ENCODE measurements around the gene ANO3. TPM values are rescaled to one million over a fixed set of nuclear protein-coding genes. Genes with fewer than 3 reads are reported as not detected.

Gene ANO3
- polyA plus RNA-seq, 3 donors = not detected

GRCh38 chr11:26493616-26494015 lies 161.7 kb downstream of the ANO3 start:
- Histone ChIP-seq H2AFZ (ENCODE audit: insufficient read depth, low read depth, low read length, poor library complexity, severe bottlenecking) (no peak overlapping the region), H3K4me1 (ENCODE audit: control insufficient read depth in 1 of 2, insufficient read depth in 2 of 2, low read length in 2 of 2) (no peaks in the 10 kb centered on the region), H4K20me1 (ENCODE audit: insufficient read depth, low read length) (no peaks in the 10 kb centered on the region), H3K4me3 (replicated peaks in 1 of 3; ENCODE audit: low read depth in 2 of 3, low read length in 3 of 3) (no peak overlapping the region), H3K9ac (ENCODE audit: insufficient read depth, low read length, poor library complexity, severe bottlenecking) (no peak overlapping the region), H3K27me3 (ENCODE audit: control insufficient read depth in 2 of 2, insufficient read depth in 2 of 2, low read length in 2 of 2) (no peaks in the 10 kb centered on the region), H3K4me2 (replicated peaks; ENCODE audit: extremely low read depth, low read length, poor library complexity, severe bottlenecking) (no peak overlapping the region), H3K36me3 (replicated peaks in 1 of 2; ENCODE audit: control insufficient read depth in 1 of 2, insufficient read depth in 2 of 2, low read length in 2 of 2) (no peaks in the 10 kb centered on the region), H3K9me3 (replicated peaks in 1 of 2; ENCODE audit: control insufficient read depth in 1 of 2, insufficient read depth in 1 of 2, low read length in 2 of 2) (peaks cover 4 to 7% of the 10 kb centered on the region in 2 donors), H3K79me2 (ENCODE audit: insufficient read depth, low read length) (no peaks in the 10 kb centered on the region), H3K27ac (ENCODE audit: low read depth in 1 of 2, low read length in 2 of 2) (no peak overlapping the region)
- no peaks in the 10 kb centered on the region for H3K27me3 Mint-ChIP-seq (ENCODE audit: low read depth in 3 of 3)
- H3K4me3 Mint-ChIP-seq = no peak overlapping the region
- no peaks in the 10 kb centered on the region for H3K4me1 Mint-ChIP-seq
- no peak for DNase-seq
- intact Hi-C loops (cut with micrococcal nuclease) = no loop called here
- no peak overlapping the region for H3K27ac Mint-ChIP-seq
- no peak for TF ChIP-seq CTCF (IDR thresholded peaks at IDR 0.05)
- peaks cover 0 to 7% (median 4%) of the 10 kb centered on the region in 7 donors for H3K9me3 Mint-ChIP-seq
- H3K36me3 Mint-ChIP-seq = no peaks in the 10 kb centered on the region
- no CpG with 5 or more reads among the region's 1 CpG for WGBS (ENCODE audit: insufficient coverage)

GRCh38 chr11:26507229-26507628 lies 175.3 kb downstream of the ANO3 start:
- H3K9me3 Mint-ChIP-seq = peaks cover 0 to 3% (median 0%) of the 10 kb centered on the region in 7 donors
- no peaks in the 10 kb centered on the region for H3K4me1 Mint-ChIP-seq
- Histone ChIP-seq H3K27me3 (ENCODE audit: control insufficient read depth in 2 of 2, insufficient read depth in 2 of 2, low read length in 2 of 2) (no peaks in the 10 kb centered on the region), H4K20me1 (ENCODE audit: insufficient read depth, low read length) (no peaks in the 10 kb centered on the region), H2AFZ (ENCODE audit: insufficient read depth, low read depth, low read length, poor library complexity, severe bottlenecking) (no peak overlapping the region), H3K4me1 (ENCODE audit: control insufficient read depth in 1 of 2, insufficient read depth in 2 of 2, low read length in 2 of 2) (no peaks in the 10 kb centered on the region), H3K9me3 (replicated peaks in 1 of 2; ENCODE audit: control insufficient read depth in 1 of 2, insufficient read depth in 1 of 2, low read length in 2 of 2) (no peaks in the 10 kb centered on the region), H3K4me3 (replicated peaks in 1 of 3; ENCODE audit: low read depth in 2 of 3, low read length in 3 of 3) (no peak overlapping the region), H3K4me2 (replicated peaks; ENCODE audit: extremely low read depth, low read length, poor library complexity, severe bottlenecking) (no peak overlapping the region), H3K9ac (ENCODE audit: insufficient read depth, low read length, poor library complexity, severe bottlenecking) (no peak overlapping the region), H3K27ac (ENCODE audit: low read depth in 1 of 2, low read length in 2 of 2) (no peak overlapping the region), H3K79me2 (ENCODE audit: insufficient read depth, low read length) (no peaks in the 10 kb centered on the region), H3K36me3 (replicated peaks in 1 of 2; ENCODE audit: control insufficient read depth in 1 of 2, insufficient read depth in 2 of 2, low read length in 2 of 2) (no peaks in the 10 kb centered on the region)
- H3K27ac Mint-ChIP-seq = no peak overlapping the region
- H3K27me3 Mint-ChIP-seq (ENCODE audit: low read depth in 3 of 3) = peaks cover 0 to 1% (median 0%) of the 10 kb centered on the region in 3 donors
- no peak for TF ChIP-seq CTCF (IDR thresholded peaks at IDR 0.05)
- H3K36me3 Mint-ChIP-seq = no peaks in the 10 kb centered on the region
- intact Hi-C loops (cut with micrococcal nuclease) = loop anchor here in 1 of 2 donors (10.0 kb wide), 1 partner anchor 62 kb away; no protein-coding TSS in a partner anchor
- DNase-seq = no peak
- WGBS (ENCODE audit: insufficient coverage) = 0% methylated on average over 1 of the region's 1 CpG
- H3K4me3 Mint-ChIP-seq = no peak overlapping the region
